ENCODE results near the gene MUC5B. TPM values are rescaled to one million over a fixed set of nuclear protein-coding genes. Genes with fewer than 3 reads are reported as not detected.

Gene MUC5B
- total and polyA plus RNA-seq, 4 donors = 0.25 TPM; not detected in 3

GRCh38 chr11:1270476-1270875 lies 47.6 kb downstream of the MUC5B start:
- no peaks in the 10 kb centered on the region for H3K4me1 ChIP-seq (ENCODE audit: control insufficient read depth in 1 of 2, insufficient read depth in 2 of 2, low read length in 2 of 2)
- no peaks in the 10 kb centered on the region for H3K36me3 ChIP-seq (ENCODE audit: control insufficient read depth in 1 of 2, insufficient read depth in 2 of 2, low read length in 1 of 2)
- H3K4me3 ChIP-seq (ENCODE audit: low read length in 2 of 2) = no peak overlapping the region
- H3K27me3 ChIP-seq (ENCODE audit: control insufficient read depth in 1 of 2, insufficient read depth in 2 of 2, low read length in 1 of 2) = no peaks in the 10 kb centered on the region
- no peak overlapping the region for H3K27ac ChIP-seq (ENCODE audit: low read depth in 1 of 2, low read length in 2 of 2)
- WGBS, 2 donors = 94 to 96% methylated on average over 10 of the region's 10 CpGs
- intact Hi-C loops (cut with DNase I) = loop anchor here in 1 of 2 donors (10.0 kb wide), 1 partner anchor 214 kb away; the partner anchor contains the start of gene MOB2
- DNase-seq (no peak), ATAC-seq (ENCODE audit: low FRiP score) (no peak)
- no peaks in the 10 kb centered on the region for H3K9me3 ChIP-seq (ENCODE audit: control insufficient read depth, low read length)

GRCh38 chr11:1271002-1271401 lies 48.1 kb downstream of the MUC5B start:
- DNase-seq (no peak), ATAC-seq (ENCODE audit: low FRiP score) (no peak)
- 61 to 70% methylated on average over 13 of the region's 13 CpGs for WGBS, 2 donors
- Histone ChIP-seq H3K4me3 (ENCODE audit: low read length in 2 of 2) (no peak overlapping the region), H3K27me3 (ENCODE audit: control insufficient read depth in 1 of 2, insufficient read depth in 2 of 2, low read length in 1 of 2) (no peaks in the 10 kb centered on the region), H3K36me3 (ENCODE audit: control insufficient read depth in 1 of 2, insufficient read depth in 2 of 2, low read length in 1 of 2) (no peaks in the 10 kb centered on the region), H3K4me1 (ENCODE audit: control insufficient read depth in 1 of 2, insufficient read depth in 2 of 2, low read length in 2 of 2) (no peaks in the 10 kb centered on the region), H3K9me3 (ENCODE audit: control insufficient read depth, low read length) (no peaks in the 10 kb centered on the region), H3K27ac (ENCODE audit: low read depth in 1 of 2, low read length in 2 of 2) (no peak overlapping the region)
- intact Hi-C loops (cut with DNase I) = loop anchor here in 1 of 2 donors (10.0 kb wide), 1 partner anchor 214 kb away; the partner anchor contains the start of gene MOB2

GRCh38 chr11:1271406-1271805 lies 48.5 kb downstream of the MUC5B start:
- no peaks in the 10 kb centered on the region for H3K9me3 ChIP-seq (ENCODE audit: control insufficient read depth, low read length)
- 81 to 85% methylated on average over 9 of the region's 9 CpGs for WGBS, 2 donors
- no peak for ATAC-seq (ENCODE audit: low FRiP score)

GRCh38 chr11:1271927-1272326 lies 49.1 kb downstream of the MUC5B start:
- H3K4me3 ChIP-seq (ENCODE audit: low read length in 2 of 2) = no peak overlapping the region
- DNase-seq (no peak), ATAC-seq (ENCODE audit: low FRiP score) (no peak)
- 89% methylated on average over 30 of the region's 30 CpGs for WGBS, 2 donors
- H3K27me3 ChIP-seq (ENCODE audit: control insufficient read depth in 1 of 2, insufficient read depth in 2 of 2, low read length in 1 of 2) = no peaks in the 10 kb centered on the region
- no peaks in the 10 kb centered on the region for H3K36me3 ChIP-seq (ENCODE audit: control insufficient read depth in 1 of 2, insufficient read depth in 2 of 2, low read length in 1 of 2)
- H3K27ac ChIP-seq (ENCODE audit: low read depth in 1 of 2, low read length in 2 of 2) = no peak overlapping the region
- H3K9me3 ChIP-seq (ENCODE audit: control insufficient read depth, low read length) = no peaks in the 10 kb centered on the region
- H3K4me1 ChIP-seq (ENCODE audit: control insufficient read depth in 1 of 2, insufficient read depth in 2 of 2, low read length in 2 of 2) = no peaks in the 10 kb centered on the region
- intact Hi-C loops (cut with DNase I) = loop anchor here in 1 of 2 donors (10.0 kb wide), 1 partner anchor 213 kb away; the partner anchor contains the start of gene MOB2

More at GRCh38 chr11:1271406-1271805, 48.5 kb downstream of the MUC5B start:
- no peak overlapping the region for H3K4me3 ChIP-seq (ENCODE audit: low read length in 2 of 2)
- DNase-seq = no peak
- H3K27me3 ChIP-seq (ENCODE audit: control insufficient read depth in 1 of 2, insufficient read depth in 2 of 2, low read length in 1 of 2) = no peaks in the 10 kb centered on the region
- H3K27ac ChIP-seq (ENCODE audit: low read depth in 1 of 2, low read length in 2 of 2) = no peak overlapping the region
- no peaks in the 10 kb centered on the region for H3K4me1 ChIP-seq (ENCODE audit: control insufficient read depth in 1 of 2, insufficient read depth in 2 of 2, low read length in 2 of 2)
- no peaks in the 10 kb centered on the region for H3K36me3 ChIP-seq (ENCODE audit: control insufficient read depth in 1 of 2, insufficient read depth in 2 of 2, low read length in 1 of 2)
- intact Hi-C loops (cut with DNase I) = loop anchor here in 1 of 2 donors (10.0 kb wide), 1 partner anchor 213 kb away; the partner anchor contains the start of gene MOB2

GRCh38 chr11:1272531-1272930 lies 49.7 kb downstream of the MUC5B start:
- no peak overlapping the region for H3K4me3 ChIP-seq (ENCODE audit: low read length in 2 of 2)
- no peaks in the 10 kb centered on the region for H3K36me3 ChIP-seq (ENCODE audit: control insufficient read depth in 1 of 2, insufficient read depth in 2 of 2, low read length in 1 of 2)
- intact Hi-C loops (cut with DNase I) = loop anchor here in 1 of 2 donors (10.0 kb wide), 1 partner anchor 212 kb away; the partner anchor contains the start of gene MOB2
- no peaks in the 10 kb centered on the region for H3K4me1 ChIP-seq (ENCODE audit: control insufficient read depth in 1 of 2, insufficient read depth in 2 of 2, low read length in 2 of 2)
- 94% methylated on average over 30 of the region's 30 CpGs for WGBS, 2 donors
- no peak overlapping the region for H3K27ac ChIP-seq (ENCODE audit: low read depth in 1 of 2, low read length in 2 of 2)
- H3K27me3 ChIP-seq (ENCODE audit: control insufficient read depth in 1 of 2, insufficient read depth in 2 of 2, low read length in 1 of 2) = no peaks in the 10 kb centered on the region
- no peaks in the 10 kb centered on the region for H3K9me3 ChIP-seq (ENCODE audit: control insufficient read depth, low read length)
- ATAC-seq (ENCODE audit: low FRiP score) (no peak), DNase-seq (no peak)

GRCh38 chr11:1274501-1274900 lies 51.6 kb downstream of the MUC5B start:
- H3K4me3 ChIP-seq (ENCODE audit: low read length in 2 of 2) = no peak overlapping the region
- no peaks in the 10 kb centered on the region for H3K4me1 ChIP-seq (ENCODE audit: control insufficient read depth in 1 of 2, insufficient read depth in 2 of 2, low read length in 2 of 2)
- H3K27me3 ChIP-seq (ENCODE audit: control insufficient read depth in 1 of 2, insufficient read depth in 2 of 2, low read length in 1 of 2) = no peaks in the 10 kb centered on the region
- intact Hi-C loops (cut with DNase I) = loop anchor here in 1 of 2 donors (10.0 kb wide), 1 partner anchor 210 kb away; the partner anchor contains the start of gene MOB2
- H3K36me3 ChIP-seq (ENCODE audit: control insufficient read depth in 1 of 2, insufficient read depth in 2 of 2, low read length in 1 of 2) = no peaks in the 10 kb centered on the region
- no peak overlapping the region for H3K27ac ChIP-seq (ENCODE audit: low read depth in 1 of 2, low read length in 2 of 2)
- 92 to 95% methylated on average over 14 of the region's 14 CpGs for WGBS, 2 donors
- no peak for DNase-seq
- ATAC-seq (ENCODE audit: low FRiP score) = no peak
- no peaks in the 10 kb centered on the region for H3K9me3 ChIP-seq (ENCODE audit: control insufficient read depth, low read length)

- ATAC-seq (ENCODE audit: low FRiP score) = no peak
- DNase-seq = no peak
- Histone ChIP-seq H3K4me3 (ENCODE audit: low read length in 2 of 2) (no peak overlapping the region), H3K4me1 (ENCODE audit: control insufficient read depth in 1 of 2, insufficient read depth in 2 of 2, low read length in 2 of 2) (no peaks in the 10 kb centered on the region), H3K36me3 (ENCODE audit: control insufficient read depth in 1 of 2, insufficient read depth in 2 of 2, low read length in 1 of 2) (no peaks in the 10 kb centered on the region), H3K27me3 (ENCODE audit: control insufficient read depth in 1 of 2, insufficient read depth in 2 of 2, low read length in 1 of 2) (no peaks in the 10 kb centered on the region), H3K9me3 (ENCODE audit: control insufficient read depth, low read length) (no peaks in the 10 kb centered on the region), H3K27ac (ENCODE audit: low read depth in 1 of 2, low read length in 2 of 2) (no peak overlapping the region)
- intact Hi-C loops (cut with DNase I) = loop anchor here in 1 of 2 donors (5.0 to 10.0 kb wide), 2 partner anchors 210 to 1127 kb away; partner anchors contain the start of genes MOB2 and TSSC4
- WGBS, 2 donors = 91 to 94% methylated on average over 18 of the region's 18 CpGs
Observed at GRCh38 chr11:1275021-1275420, 52.2 kb downstream of the MUC5B start.

- Histone ChIP-seq H3K27ac (ENCODE audit: low read depth in 1 of 2, low read length in 2 of 2) (peak overlapping the region in 1 of 2 donors; percentile 74), H3K27me3 (ENCODE audit: control insufficient read depth in 1 of 2, insufficient read depth in 2 of 2, low read length in 1 of 2) (no peaks in the 10 kb centered on the region), H3K4me3 (ENCODE audit: low read length in 2 of 2) (no peak overlapping the region), H3K4me1 (ENCODE audit: control insufficient read depth in 1 of 2, insufficient read depth in 2 of 2, low read length in 2 of 2) (no peaks in the 10 kb centered on the region), H3K36me3 (ENCODE audit: control insufficient read depth in 1 of 2, insufficient read depth in 2 of 2, low read length in 1 of 2) (peaks cover 0 to 7% of the 10 kb centered on the region in 2 donors), H3K9me3 (ENCODE audit: control insufficient read depth, low read length) (no peaks in the 10 kb centered on the region)
- intact Hi-C loops (cut with DNase I) = loop anchor here in 1 of 2 donors (5.0 to 10.0 kb wide), 2 partner anchors 209 to 1126 kb away; partner anchors contain the start of genes MOB2 and TSSC4
- ATAC-seq (ENCODE audit: low FRiP score) (peak; percentile 78), DNase-seq (peak; percentile 85 to 90)
- 20 to 25% methylated on average over 32 of the region's 32 CpGs for WGBS, 2 donors
Observed at GRCh38 chr11:1276041-1276790, 53.4 kb downstream of the MUC5B start.

All from aorta (tissue), 5 donors.